GM19043 (cell line): ENCODE results near the gene MBNL3.
"Not testable (repeated sequence)": the region's sequence is repeated elsewhere in the genome, so short reads cannot be mapped to it uniquely, and the experiment has no call there.

Source experiments
- ATAC-seq: cut with Tn5 transposase; IDR thresholded peaks from one replicate; pipeline ENCODE4 v1.9.1; 2021; ENCODE audit warnings: low read depth; ENCODE audit not compliant: unreplicated experiment

The MBNL3 gene

DNA sequence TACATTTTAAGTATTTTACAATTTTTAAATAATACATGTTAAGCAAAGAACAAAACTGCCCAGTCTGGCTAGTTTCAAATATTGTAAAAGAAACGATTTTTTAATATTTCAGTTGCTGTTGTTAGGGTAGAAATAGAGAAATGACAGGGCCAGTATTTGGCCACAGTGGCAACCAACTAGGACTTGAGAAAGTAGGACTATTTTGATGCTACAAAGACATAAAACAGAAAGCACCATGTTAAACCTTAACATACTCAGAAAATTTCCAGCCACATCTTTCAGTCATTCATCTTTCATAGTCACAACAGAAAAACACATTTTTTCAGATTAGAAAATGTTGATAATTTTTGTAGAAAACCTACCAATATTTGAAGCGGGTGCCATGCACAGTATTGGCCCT lies 104.5 kb downstream of the MBNL3 start:
- no peak for ATAC-seq

- no peak for ATAC-seq
These were observed 106.8 kb downstream of the MBNL3 start for GRCh38 chrX:132382068-132382467.

- ATAC-seq, result no peak
These were observed 110.6 kb downstream of the MBNL3 start for GRCh38 chrX:132378281-132378680.

DNA sequence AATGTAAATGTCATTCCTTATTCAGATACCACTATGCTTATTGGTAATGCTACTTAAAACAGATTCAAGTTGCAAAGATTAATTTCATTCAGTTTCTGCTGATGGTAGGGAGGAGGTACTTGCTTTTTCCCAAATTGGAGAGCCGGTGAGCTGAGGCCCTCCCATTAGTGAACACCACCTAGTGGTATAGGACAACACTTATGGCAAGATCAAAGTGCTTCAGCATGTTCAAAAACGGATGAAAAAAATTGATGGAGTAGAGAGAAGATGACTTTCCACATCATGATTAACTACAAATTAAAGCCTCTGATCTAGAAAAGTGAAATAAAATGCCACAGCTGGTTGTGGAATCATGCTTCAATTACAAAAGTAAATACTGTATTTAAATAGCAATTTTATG lies 112.9 kb downstream of the MBNL3 start:
- ATAC-seq, result no peak

- no peak for ATAC-seq
These were observed 115.2 kb downstream of the MBNL3 start for GRCh38 chrX:132373610-132374009.

- ATAC-seq, result no peak
These were observed 119.1 kb downstream of the MBNL3 start for GRCh38 chrX:132369617-132370326.

DNA sequence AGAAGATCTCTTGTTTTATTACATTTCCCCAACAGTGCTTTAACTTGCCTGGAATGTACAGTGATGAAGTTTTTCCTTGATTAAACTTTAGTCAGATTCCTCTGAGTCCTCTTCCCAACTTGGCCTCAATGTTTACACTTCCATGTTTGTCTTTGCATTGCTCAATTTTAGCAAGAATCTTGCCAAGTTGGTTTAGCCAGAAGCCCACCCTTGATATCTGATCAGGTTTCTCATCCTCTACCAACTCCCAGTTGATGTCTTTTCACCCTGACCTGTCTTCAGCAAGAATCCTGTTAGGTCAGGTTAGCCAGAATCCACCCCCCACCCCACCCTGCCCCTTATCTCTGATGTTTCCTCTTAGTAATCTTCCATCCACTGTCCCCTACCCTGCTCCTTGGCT lies 120.9 kb downstream of the MBNL3 start:
- ATAC-seq, result no peak

- no peak for ATAC-seq
These were observed 121.5 kb downstream of the MBNL3 start for GRCh38 chrX:132367314-132367713.

GRCh38 chrX:132365490-132365889 lies 123.3 kb downstream of the MBNL3 start:
- no peak for ATAC-seq

GRCh38 chrX:132364313-132364712 lies 124.5 kb downstream of the MBNL3 start:
- ATAC-seq, result no peak

- ATAC-seq, result no peak
These were observed 135.4 kb downstream of the MBNL3 start for GRCh38 chrX:132353430-132353829.

- no peak for ATAC-seq
These were observed 152.7 kb downstream of the MBNL3 start for GRCh38 chrX:132336172-132336571.

GRCh38 chrX:132333351-132333750 lies 155.5 kb downstream of the MBNL3 start:
- no peak for ATAC-seq

- no peak for ATAC-seq
These were observed 157.3 kb downstream of the MBNL3 start for GRCh38 chrX:132331532-132331931.

- no peak for ATAC-seq
These were observed 157.8 kb downstream of the MBNL3 start for GRCh38 chrX:132331000-132331399.

- no peak for ATAC-seq
These were observed 158.6 kb downstream of the MBNL3 start for GRCh38 chrX:132330156-132330729.

- ATAC-seq, result not testable (repeated sequence)
These were observed 161.9 kb downstream of the MBNL3 start for GRCh38 chrX:132326960-132327359.
